Measurements from ENCODE around the gene SYNE1. TPM values are rescaled to one million over a fixed set of nuclear protein-coding genes. Genes with fewer than 3 reads are reported as not detected.
"Not testable (repeated sequence)": the region's sequence is repeated elsewhere in the genome, so short reads cannot be mapped to it uniquely, and the experiment has no call there.

The SYNE1 gene
- polyA plus RNA-seq, 2 of the 4 experiments (the other 2 are of a cell fraction) = 10.5 to 28.5 TPM

- ChIA-PET CTCF (no interaction called here), POLR2A (no interaction called here)
- Histone ChIP-seq H3K4me2 (no peak overlapping the region), H3K27ac (no peak overlapping the region), H3K4me3 (no peak overlapping the region), H3K4me1 (no peaks in the 10 kb centered on the region), H3K9me3 (no peaks in the 10 kb centered on the region)
- no peak for FAIRE-seq
- TF ChIP-seq JUNB (IDR thresholded peaks at IDR 0.05) = no peak
- no peak for TF ChIP-seq ESRRA (IDR thresholded peaks at IDR 0.05; ENCODE audit: borderline replicate concordance, low read length)
- TF ChIP-seq CHD2 (IDR thresholded peaks at IDR 0.05; ENCODE audit: low read length, partially characterized antibody) = no peak
- TF ChIP-seq RCOR1 (IDR thresholded peaks at IDR 0.05; ENCODE audit: low read depth, low read length) = no peak
- TF ChIP-seq USF2 (IDR thresholded peaks at IDR 0.05) = no peak
- TF ChIP-seq E2F6 (IDR thresholded peaks at IDR 0.05; ENCODE audit: borderline replicate concordance, low read depth) = no peak
- no peak for TF ChIP-seq FOSB (CRISPR knock-in tag; IDR thresholded peaks at IDR 0.05)
- TF ChIP-seq, protein P1, sequence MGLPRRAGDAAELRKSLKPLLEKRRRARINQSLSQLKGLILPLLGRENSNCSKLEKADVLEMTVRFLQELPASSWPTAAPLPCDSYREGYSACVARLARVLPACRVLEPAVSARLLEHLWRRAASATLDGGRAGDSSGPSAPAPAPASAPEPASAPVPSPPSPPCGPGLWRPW (IDR thresholded peaks at IDR 0.05) = no peak
- TF ChIP-seq POLR2A (IDR thresholded peaks at IDR 0.05; ENCODE audit: low read length) = no peak
- no peak for TF ChIP-seq CBX8 (IDR thresholded peaks at IDR 0.05)
- no peak for TF ChIP-seq JUN (IDR thresholded peaks at IDR 0.05)
- no peak for TF ChIP-seq NPAS2 (CRISPR knock-in tag; IDR thresholded peaks at IDR 0.05; ENCODE audit: borderline replicate concordance)
- TF ChIP-seq NR3C1 (IDR thresholded peaks at IDR 0.05) = no peak
- no peak for TF ChIP-seq HOXB5 (CRISPR knock-in tag; IDR thresholded peaks at IDR 0.05)
- TF ChIP-seq FOSL2 (IDR thresholded peaks at IDR 0.05) = no peak
- no peak for TF ChIP-seq FOSL2 (CRISPR knock-in tag; IDR thresholded peaks at IDR 0.05)
- no peak for DNase-seq (ENCODE audit: low read depth in 1 of 2, low spot score in 1 of 2)
- 93% methylated on average over 2 of the region's 2 CpGs for WGBS (ENCODE audit: missing lambda C conversion rate)
- ATAC-seq = no peak
Measured at GRCh38 chr6:152648105-152648504, 10.9 kb upstream of the SYNE1 start.

GRCh38 chr6:152646732-152647131 is 9.6 kb upstream of the SYNE1 start:
- H3K4me2 ChIP-seq; H3K4me3 ChIP-seq; ATAC-seq; FAIRE-seq; POLR2A ChIA-PET; H3K27ac ChIP-seq; H3K9me3 ChIP-seq; DNase-seq (ENCODE audit: low read depth in 1 of 2, low spot score in 1 of 2); H3K4me1 ChIP-seq: not testable (repeated sequence)
- CTCF ChIA-PET = interaction anchor here (0.6 to 1.4 kb wide), 2 partner anchors 161 to 1235 kb away, joined by 4 to 5 read pairs; no protein-coding TSS in a partner anchor
- 63% methylated on average over 4 of the region's 4 CpGs for WGBS (ENCODE audit: missing lambda C conversion rate)

DNA sequence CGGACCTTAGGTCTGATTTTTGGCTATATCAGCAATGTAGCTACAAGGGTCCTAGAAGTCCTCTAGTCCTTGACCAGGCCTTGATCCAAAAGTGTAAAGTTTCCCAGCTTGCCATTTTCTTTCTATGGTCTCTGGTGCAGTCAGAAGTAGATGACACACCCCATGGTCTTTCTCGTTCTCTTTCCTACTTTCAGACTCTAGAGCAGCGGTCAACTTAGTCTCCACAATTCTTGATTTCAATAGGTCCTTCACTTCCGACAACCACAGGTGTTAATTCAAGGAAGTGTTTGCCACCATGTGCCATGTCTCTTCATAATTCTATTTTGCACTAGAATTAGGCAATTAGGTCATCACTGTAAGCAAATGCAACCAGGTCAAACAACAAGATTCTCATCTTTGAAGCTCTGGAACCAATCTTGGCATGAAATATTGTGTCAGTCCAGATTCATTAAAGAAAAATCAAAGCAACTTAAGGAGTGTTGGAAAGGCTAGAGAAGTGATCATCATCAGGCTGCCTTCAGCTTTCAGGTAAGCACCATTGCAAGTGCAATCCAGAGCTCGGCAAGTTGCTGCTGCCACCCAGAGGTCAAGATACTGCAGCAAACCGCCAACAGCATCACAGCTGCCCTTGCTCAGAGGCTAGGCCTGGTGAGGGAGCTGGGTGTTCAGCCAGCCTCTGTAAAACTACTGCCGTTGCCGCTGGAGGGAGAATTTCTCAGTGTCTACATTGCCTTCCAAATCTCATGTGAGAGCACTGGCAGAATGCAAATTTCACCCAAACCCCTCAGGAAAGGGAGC is 5.6 kb upstream of the SYNE1 start:
- no peaks in the 10 kb centered on the region for H3K4me1 ChIP-seq
- FAIRE-seq = no peak
- DNase-seq (ENCODE audit: low read depth in 1 of 2, low spot score in 1 of 2) = peak; percentile 18 to 78
- peak; percentile 99 to 100 for ATAC-seq
- POLR2A ChIA-PET = no interaction called here
- TF ChIP-seq CTCF (IDR thresholded peaks at IDR 0.05) = peak; percentile 60
- no peak for TF ChIP-seq TFCP2L1 (CRISPR knock-in tag; IDR thresholded peaks at IDR 0.05)
- no peak for TF ChIP-seq E2F6 (IDR thresholded peaks at IDR 0.05; ENCODE audit: borderline replicate concordance, low read depth)
- TF ChIP-seq SMC3 (IDR thresholded peaks at IDR 0.05) = peak; percentile 59
- TF ChIP-seq RAD21 (conservative IDR thresholded peaks at IDR 0.05 in 1 of 2, IDR thresholded peaks at IDR 0.05 in 1 of 2) = peak; percentile 73 to 77
- H3K27ac ChIP-seq = no peak overlapping the region
- 30% methylated on average over 8 of the region's 8 CpGs for WGBS (ENCODE audit: missing lambda C conversion rate)
- H3K4me2 ChIP-seq = no peak overlapping the region
- CTCF ChIA-PET = interaction anchor here (1.1 to 2.1 kb wide), 9 partner anchors 10 to 341 kb away, joined by 3 to 11 read pairs (median 4); no protein-coding TSS in a partner anchor
- H3K4me3 ChIP-seq = no peak overlapping the region
- no peaks in the 10 kb centered on the region for H3K9me3 ChIP-seq

Data from A549 (cell line).